NCI-H2081 treated with DMSO at 0.1 percent for 48 hours (cell line): ENCODE results near the gene SNAP25.

Experiments used
- DNase-seq: peaks from one replicate; lab custom pipeline; 2025; lab: John Stamatoyannopoulos, UW

Gene SNAP25

DNA sequence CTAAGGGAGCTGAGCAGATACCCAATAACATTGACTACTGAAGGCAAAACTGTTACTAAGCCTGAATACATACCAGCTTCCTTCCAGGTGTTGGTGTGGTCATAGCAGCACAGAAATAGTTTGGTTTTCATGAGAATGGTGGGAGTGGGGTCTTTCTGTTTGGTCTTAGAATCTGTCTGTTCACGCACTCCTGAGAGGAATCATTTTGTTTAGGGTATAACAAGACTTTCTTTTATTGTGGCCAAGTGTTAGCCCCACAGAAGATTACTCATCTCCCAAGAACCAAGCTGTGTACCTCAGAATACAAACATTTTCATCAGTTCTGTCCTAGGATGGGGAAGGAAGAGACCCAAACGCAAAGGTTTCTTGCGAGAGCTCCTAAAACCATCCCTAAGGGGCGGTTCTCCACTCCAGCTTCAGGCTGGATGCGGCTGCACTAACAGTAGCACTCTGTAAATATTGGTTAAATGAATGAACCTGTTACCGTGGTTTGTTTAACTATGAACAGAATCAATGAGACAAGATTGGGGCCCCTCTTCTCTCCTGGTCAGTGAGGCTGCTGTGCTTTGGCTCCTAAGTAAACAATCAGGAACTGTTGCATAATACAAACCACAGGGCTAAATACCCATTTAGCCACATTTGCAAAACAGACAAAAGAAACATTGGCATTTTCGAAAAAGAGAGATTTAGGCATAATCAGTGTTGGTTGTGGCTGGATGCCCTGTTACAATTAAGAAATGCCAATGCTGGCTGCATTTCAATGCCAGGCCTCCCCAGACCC is 44.9 kb downstream of the SNAP25 start:
- no peak for DNase-seq

DNA sequence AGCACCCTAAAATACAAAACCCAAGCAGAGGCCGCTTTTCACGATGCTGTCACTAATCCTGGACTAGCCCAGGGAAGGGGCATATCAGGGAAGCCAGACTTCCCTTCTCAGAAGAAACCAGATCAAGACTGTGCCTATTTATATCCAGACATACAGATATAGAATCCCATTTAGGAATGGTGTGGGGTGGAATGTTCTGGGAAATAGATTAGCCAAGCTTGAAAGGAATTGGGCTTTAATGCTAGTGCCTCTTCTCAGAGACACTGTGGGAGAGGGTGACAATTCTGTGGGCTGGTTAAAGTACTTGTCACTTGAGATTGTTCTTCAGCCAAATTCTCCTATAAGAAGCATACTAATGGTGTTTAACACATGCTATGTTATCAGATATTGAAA is 45.5 kb downstream of the SNAP25 start:
- no peak for DNase-seq

DNA sequence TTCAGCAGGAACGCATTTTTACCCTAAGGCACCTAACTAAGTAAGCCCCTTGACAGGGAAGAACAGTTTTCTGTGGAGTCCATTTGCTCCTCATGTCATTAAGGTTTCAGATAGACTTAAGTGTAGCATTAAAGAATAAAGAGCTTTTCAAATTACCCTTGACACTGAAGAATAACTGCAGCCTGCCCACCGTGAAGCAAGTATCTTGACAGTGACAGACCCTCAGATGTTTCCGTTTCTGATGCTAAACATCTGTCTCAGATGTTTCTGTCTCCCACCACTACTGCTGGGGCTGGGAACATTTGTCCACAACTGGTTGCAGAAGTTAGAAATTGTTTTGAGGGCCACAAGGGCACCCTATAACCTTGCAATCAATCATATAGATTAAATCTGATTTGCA is 50.0 kb downstream of the SNAP25 start:
- DNase-seq = no peak

DNA sequence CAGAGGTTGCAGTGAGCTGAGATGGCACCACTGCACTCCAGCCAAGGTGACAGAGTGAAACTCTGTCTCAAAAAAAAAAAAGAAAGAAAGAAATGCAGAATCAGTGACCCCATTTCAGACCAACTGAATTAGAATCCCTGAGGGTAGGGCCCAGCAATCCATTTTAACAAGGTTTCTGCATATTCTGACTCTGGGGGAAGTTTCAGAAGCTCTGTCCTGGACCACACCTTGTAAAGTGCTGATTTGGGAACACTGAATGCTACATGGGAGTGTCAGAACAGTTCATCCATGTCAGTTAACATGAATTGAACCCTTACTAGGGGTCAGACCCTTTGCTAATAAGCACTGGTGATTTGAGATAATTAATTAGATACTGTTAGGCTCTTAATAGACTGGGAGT is 52.0 kb downstream of the SNAP25 start:
- no peak for DNase-seq

DNA sequence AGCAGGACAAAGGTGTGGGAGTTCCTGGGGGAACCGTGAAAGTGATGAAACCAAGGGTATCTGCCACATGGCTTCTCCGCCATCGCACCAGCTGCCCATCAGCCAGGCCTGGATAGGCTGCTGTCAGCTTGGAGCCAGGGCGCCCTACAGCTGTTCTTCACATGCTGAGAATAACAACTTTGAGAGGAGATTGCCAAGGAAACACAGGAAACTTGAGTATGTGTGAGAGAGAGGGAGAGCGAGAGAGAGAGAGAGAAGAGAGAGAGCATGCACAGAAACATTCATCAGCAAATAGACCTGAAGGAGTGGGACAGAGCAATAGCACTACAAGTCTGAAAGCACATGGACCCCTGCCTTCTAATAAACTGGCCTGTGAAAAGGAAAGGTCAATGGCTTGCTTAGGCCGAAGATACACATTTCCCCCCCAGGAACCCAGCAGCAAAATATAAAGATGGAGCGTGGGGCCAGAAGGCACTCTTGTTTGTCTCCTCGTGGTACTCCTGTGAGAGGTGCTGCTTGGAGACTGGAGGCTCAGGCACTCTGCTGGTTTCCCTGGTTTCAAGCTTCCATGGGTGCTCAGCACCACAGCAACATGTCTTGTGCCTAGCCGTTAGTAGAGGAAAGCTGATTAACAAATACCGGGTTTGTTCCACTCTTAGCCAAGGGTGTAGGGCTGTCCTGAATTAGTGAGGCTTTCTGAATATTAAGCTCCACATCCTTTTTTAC is 53.0 kb downstream of the SNAP25 start:
- DNase-seq = no peak

DNA sequence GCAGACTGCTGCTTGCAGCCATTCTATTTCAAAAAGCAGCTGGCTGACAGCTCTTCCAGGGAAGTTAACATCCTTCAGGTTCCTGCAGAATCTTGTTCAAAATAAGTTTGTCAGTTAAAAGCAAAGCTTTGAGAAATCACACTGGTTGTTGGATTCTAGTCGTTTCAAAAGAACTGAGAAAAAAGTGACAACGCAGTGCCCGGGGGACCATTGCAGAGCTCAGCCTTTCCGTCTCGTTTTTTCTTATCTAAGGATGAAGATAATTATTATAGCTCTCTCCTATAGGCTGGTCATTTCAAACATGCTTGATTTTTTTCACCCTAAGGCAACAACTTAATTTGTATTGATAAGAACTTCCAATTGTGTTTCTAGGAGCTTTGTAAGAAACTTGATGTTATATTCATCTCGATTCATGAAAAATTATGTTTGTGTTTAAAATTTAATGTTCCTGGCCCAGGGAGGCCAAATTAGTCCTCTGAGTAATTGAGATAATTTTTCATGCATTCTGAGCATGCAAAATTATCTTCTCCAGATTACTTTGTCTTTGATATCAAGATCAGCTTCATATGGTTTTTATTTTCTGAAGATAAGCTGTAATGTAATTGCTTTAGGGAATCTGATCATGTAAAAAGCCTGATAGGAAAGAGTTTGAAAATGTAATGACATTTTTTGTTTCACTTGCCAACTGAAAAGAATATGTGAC is 58.4 kb downstream of the SNAP25 start:
- no peak for DNase-seq

DNA sequence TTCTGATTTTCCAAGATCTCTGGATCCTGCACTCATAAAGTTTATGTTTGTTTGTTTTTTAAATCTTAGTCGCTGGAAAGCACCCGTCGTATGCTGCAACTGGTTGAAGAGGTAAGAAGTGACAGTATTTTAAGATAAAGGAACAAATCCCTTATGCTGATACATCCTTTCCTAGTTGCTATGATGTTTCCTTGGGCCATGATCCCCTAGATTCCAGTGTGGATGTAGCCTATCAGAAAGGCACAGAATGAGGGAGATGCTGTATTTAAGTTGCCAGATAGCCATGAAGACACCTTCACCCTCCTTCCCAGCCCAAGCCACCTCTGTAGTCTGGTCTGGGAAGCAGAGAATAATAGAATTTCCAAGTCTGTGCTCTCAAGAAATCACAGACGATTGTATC is 59.0 kb downstream of the SNAP25 start:
- DNase-seq = no peak

DNA sequence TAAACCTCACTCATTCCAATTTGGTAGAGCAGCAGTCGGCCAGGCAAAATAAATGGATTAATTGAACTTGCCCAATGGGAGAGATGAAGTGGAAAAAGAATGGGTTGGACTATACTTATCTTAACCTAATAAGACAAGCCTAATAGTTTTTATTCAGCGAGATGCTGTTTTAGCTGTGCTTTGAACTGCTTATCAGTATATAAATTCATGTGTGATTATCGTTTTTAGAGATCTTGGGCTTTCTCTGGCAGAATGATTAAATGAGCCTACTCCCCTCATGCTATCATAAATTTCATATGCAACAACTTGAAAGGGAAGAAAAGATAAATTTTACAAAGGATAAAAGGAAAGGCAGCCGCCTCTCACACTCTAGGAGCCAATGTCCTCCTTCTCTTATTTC is 59.8 kb downstream of the SNAP25 start:
- DNase-seq = no peak

DNA sequence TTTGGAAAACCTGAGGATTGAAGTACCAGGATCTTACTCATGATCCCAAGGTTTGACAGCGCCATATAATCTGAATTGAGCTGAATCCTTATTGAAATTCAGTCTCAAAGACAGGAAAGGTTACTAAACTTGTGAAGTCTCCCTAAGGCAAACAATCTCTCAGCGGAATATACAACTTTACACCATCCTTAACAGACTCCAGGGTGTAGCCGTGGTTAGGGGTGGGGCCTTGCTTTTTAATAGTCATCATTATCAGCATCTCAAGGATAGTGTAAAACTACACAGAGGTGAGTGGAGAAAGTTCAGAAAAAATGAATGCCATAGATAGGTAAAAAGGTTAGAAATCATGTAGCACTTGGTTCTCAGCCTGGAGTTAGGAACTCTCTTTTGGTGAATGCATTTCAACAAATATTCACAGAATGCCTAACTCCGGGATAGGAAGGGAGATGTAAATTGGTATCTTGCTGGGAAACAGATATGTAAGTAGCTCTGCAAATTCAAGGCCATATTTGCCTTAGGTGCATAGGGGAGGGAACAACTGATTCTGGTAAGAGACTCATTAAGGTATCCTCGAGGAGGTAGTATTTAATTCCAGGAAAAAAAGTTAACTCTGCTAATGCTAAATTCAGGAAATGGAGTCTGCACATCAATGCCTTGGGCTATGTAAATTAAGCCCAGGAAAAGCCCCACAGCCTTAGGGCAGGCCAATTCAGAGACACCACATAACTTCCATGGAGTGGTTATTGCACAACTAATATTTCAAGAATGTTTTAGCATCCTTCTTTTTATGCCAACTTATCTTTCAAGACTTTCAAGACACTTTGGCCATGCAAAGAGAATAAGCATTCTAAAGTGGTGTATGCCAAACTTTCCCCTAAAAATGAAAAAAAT is 61.6 kb downstream of the SNAP25 start:
- DNase-seq = no peak

DNA sequence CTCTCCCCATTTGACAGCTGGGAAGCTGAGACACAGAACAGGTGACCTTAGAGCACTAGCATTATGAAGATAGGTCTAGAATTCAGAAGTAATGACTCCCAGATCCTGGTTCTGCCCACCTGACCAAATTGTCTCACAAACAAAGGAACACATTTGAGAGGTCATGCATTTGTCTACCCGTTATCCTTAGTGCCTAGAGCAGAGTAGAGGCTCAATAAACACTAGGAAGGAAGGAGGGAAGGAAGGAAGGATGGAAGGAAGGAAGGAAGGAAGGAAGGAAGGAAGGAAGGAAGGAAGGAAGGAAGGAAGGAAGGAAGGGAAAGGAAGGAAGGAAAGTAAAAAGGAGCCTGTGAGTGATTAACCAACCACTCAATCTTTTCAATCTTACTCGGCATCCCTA is 63.3 kb downstream of the SNAP25 start:
- DNase-seq = no peak

DNA sequence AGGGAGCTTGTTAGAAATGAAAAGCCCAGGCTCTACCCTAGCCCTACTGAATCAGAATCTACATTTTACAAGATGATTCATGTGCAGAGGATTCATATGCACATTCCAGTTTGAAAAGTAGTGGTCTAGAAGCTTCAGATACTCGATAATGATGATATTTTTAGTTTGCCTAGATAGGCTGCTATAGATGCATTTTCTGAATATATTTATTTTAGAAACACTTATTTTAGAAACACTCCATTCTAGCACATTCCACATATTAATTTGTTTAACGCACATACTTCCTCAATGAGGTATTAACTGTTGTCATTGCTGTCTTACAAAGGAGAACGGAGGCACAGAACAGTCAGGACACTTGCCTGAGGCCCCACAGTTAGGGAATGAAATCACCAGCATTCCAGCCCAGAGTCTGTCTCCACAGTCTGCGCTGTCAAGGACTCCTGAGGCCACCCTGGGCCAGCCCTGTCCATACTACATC is 64.4 kb downstream of the SNAP25 start:
- no peak for DNase-seq

DNA sequence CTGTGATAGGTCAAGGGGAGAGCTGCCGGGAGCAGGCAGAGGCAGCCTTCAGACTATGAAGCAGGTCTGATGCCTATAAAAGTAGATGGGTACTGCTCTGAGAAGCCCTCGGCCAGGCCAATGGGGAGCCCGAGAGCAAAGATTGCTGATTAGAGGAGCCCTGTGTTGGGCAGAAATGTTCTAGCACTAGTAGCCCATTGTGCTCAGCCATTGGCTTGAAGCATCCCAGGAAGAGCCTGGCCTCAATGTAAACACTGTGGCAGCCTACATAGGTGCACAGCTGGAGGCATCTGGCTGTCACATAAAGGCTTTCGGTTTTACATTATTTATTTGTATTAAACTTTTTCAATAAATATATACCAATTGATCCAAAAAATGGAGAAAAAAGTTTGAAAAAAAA is 67.7 kb downstream of the SNAP25 start:
- DNase-seq = no peak

DNA sequence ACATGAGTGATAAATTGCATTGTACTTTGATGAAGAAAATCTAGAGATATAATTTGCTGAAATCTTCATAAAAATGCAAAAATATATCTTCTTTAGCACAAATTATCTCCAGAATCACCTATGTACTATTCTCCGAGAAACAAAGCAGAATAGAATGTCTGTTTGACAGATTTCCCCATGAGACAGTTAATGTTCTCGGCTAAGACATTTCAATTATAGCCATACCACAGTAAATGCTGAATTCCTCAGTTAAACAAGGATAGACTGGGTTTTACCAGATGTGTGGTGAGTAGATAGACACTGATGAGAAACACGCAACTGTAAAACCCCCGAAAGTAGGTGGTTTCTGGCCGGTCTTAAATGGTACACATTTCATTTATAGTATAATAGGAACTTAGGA is 69.8 kb downstream of the SNAP25 start:
- no peak for DNase-seq

DNA sequence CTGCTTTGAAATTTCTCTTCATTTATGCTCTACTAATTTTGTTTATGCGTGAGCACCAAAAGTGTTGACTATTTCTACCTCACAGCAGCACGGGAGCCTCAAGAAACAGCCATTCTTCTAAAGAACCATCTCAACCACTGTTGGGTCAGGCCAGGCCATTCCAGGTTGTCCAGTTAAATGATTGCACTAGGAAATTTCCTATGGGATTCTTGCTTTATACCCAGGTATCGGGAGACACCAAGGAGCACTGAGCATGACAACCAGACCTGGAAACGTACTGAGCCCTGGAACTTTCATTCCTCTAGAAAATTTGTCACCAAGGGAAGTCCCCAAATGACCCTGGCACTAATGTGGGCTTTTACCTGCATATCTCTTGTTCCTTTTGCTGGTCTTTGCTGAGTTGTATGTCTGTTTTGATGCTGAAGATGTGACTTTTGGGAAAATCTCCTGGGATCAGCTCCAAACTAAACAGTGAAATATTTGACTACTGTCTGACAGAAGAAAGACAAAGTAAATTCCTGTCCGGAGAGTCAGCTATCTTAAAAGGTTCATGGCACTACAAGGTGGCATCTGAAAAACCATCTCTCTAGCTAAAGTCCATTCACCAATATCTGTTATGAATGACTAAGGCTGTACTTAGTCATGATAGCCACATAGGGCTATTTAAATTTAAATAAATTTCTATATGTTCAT is 70.5 kb downstream of the SNAP25 start:
- DNase-seq = no peak

DNA sequence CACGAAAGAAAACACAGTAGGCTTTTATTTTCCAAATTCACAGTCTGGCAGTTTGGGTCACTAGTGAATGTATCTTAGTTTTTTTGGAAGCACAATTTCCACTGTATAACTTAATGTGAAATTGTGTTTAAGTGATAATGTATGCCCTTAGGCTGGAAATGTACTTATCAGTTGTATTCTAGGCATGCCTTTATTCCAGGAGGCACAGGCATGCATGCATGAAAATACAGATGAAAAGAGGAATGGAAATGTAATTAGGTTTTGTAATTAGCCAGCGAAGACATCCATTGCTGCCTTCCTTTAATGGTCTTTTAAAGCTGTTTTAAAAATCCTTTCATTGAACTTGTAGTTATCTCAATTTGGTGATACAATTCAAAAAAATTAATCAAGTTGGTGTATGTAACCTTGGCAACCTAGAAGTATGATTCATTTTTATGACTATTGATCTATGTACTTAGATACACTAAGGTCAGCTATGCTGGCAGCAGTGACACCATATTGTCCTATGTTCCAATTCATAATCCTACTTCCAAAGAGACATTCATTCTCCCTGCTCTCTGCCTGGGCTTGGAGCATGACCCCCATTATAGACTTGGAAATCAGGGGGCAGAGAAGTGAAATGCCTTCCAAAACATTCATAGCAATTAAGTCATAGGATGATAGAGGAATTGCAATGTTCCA is 73.1 kb downstream of the SNAP25 start:
- no peak for DNase-seq

DNA sequence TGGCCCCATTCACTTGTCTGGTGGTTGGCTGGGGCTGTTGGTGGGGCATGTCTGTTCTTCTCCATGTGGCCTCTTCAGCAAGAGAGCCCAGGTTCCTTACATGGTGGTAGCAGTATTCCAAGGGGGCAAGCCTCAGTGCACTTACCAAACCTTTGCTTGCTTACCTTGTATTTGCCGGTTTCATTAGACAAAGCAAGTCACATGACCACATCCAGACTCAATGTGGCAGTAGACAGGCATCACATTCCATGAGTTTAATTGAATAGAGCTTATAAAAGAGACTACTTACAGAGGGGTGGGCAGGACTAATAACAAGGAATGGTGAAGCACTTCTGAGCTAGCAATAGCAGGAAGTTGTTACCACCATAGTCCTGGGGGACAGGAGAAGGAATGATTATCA is 78.6 kb downstream of the SNAP25 start:
- DNase-seq = no peak

DNA sequence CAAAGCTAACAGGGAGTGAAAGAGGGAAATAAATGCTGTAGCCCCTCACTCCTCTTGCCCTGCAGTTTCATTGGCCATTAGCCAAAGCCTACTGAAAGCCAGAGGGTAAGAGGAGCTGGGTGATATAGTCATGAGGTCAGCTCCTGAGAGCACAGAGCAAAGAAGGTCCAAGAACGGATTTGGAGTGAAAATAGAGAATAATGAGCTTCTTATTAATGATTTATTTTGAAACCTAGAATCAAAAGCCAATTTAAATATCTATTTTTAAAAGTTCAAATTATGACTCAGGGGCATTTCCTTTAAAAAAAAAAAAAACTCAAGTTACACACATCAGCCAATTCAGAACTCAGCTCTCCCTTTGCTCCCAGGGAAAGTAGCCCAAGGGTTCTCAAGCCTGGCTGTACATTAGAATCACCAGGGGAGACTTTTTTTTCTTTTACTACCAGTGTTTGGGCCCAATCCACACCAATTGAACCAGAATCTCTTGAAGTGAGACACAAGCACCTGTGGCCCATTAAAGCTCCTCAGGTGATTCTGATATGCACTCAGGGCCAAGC is 79.1 kb downstream of the SNAP25 start:
- no peak for DNase-seq

DNA sequence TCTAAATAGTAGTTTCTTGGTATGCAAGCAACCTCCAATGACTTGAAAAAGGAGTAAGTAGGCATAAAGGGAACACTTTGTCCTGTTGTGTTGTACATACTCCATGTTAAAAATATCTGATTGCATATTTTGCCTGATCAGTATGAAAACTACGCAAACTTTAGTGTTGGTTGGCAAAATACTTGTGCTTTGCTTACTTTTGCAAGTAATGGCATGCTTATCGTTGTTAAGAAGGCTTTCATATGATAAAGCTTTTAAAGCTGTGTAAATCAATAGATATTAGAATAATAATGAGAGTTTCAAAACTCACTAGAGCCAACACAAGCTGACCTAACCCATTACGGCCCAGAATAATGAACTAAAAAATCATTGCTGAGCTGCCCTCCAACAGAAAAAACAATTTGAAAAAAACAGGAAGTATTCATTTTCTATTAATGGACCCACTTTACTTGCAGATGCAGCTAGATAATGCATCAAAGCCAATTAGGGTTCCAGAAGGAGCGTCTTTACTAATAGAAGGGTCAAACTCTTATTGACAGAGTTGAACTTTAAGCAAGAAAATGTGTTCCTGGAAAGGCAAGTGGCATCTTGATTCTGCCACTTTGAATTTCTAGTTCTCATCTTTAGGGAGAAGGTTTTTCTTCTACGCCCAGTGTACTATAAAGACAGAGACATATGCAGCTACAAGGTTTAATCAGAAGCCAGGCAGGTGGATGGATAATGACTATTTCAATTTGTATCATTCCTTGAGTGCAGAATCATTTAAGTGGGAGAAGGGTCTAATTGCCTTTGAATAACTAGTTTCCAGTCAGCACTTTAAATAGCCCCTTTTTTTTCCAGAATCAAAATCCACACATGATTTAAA is 82.2 kb downstream of the SNAP25 start:
- no peak for DNase-seq

DNA sequence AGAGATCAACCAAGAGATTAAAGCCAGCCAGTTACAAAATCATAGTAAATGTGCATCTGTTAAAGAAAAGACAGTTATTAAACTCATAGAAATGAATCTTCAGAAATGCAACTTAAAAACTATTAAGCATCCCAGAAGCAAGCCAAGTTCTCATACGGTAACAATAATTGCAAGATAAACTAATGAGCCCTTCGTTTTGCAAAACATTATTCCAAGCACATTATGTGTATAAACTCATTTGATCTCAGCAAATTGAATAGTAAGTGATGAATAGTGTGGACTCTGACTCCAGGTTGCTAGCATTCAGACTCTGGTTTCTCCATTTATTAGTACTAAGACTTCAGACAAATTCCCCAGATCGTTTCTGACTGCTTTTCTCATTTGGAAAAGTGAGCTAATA is 85.2 kb downstream of the SNAP25 start:
- DNase-seq = no peak
